H1 (cell line): ENCODE data around the gene RAD52. TPM values are rescaled to one million over a fixed set of nuclear protein-coding genes. Genes with fewer than 3 reads are reported as not detected.

Source experiments
- CTCF ChIA-PET: fragments of 300-600 bp; sonication (Branson Sonifier 250); formaldehyde crosslinking; loops from one replicate; lab custom pipeline; 2021; ENCODE audit not compliant: partially characterized antibody; lab: Charles Lee
- POLR2A ChIA-PET: fragments of 300-600 bp; sonication (Branson Sonifier 250); formaldehyde crosslinking; loops from one replicate; lab custom pipeline; 2021; ENCODE audit warnings: inconsistent platforms; ENCODE audit not compliant: partially characterized antibody; lab: Charles Lee
- DNase-seq, 2 experiments: peaks; one replicate each; pipeline versions ENCODE4 v3.0.0 to v3.0.0-alpha.2; 2010 to 2022; ENCODE audit warnings: low spot score in 2 of 2, low read depth in 1 of 2, mixed read lengths in 1 of 2
- FAIRE-seq: peaks from 2 replicates; lab custom pipeline; 2011; peaks lifted over from hg19 to GRCh38; lab: Jason Lieb, UNC
- H2AFZ ChIP-seq: 2 replicates; pipeline ENCODE4 v1.8.1; 2012; ENCODE audit warnings: low read length, inconsistent platforms
- H2AK5ac ChIP-seq: 2 replicates; pipeline ENCODE4 v1.6.1; 2013; ENCODE audit warnings: low read depth, low read length
- H2BK120ac ChIP-seq: replicated peaks from 2 replicates; pipeline ENCODE3; 2013; ENCODE audit warnings: low read depth, low read length, inconsistent platforms
- H2BK12ac ChIP-seq: 2 replicates; pipeline ENCODE4 v1.6.1; 2013; ENCODE audit warnings: low read depth, low read length
- H2BK15ac ChIP-seq: 2 replicates; pipeline ENCODE4 v1.6.1; 2013; ENCODE audit warnings: low read length
- H2BK20ac ChIP-seq: 2 replicates; pipeline ENCODE4 v1.6.1; 2013; ENCODE audit warnings: low read length
- H2BK5ac ChIP-seq: 2 replicates; pipeline ENCODE4 v1.6.1; 2013; ENCODE audit warnings: low read depth, low read length
- H3K14ac ChIP-seq: 2 replicates; pipeline ENCODE4 v1.6.1; 2013; ENCODE audit warnings: inconsistent platforms; ENCODE audit not compliant: insufficient read length
- H3K18ac ChIP-seq: 2 replicates; pipeline ENCODE4 v1.6.1; 2013; ENCODE audit warnings: low read length; ENCODE audit errors: extremely low read depth
- H3K23ac ChIP-seq: 2 replicates; pipeline ENCODE4 v1.6.1; 2013; ENCODE audit warnings: inconsistent platforms; ENCODE audit not compliant: insufficient read length
- H3K23me2 ChIP-seq: 2 replicates; pipeline ENCODE4 v1.6.1; 2013; ENCODE audit warnings: low read depth, low read length
- H3K27ac ChIP-seq: 2 replicates; pipeline ENCODE4 v1.6.1; 2011; ENCODE audit warnings: low read depth, low read length, inconsistent platforms
- H3K27me3 ChIP-seq, 4 experiments: replicated peaks in 1 of 4; 1 replicate in 1 of 4; 2 replicates in 3 of 4; pipeline versions ENCODE4 v1.6.1 to v1.8.1; 2011 to 2013; ENCODE audit warnings: low read length in 3 of 4, mild to moderate bottlenecking in 3 of 4, inconsistent platforms in 2 of 4, mixed read lengths in 2 of 4, moderate library complexity in 1 of 4; ENCODE audit not compliant: control insufficient read depth in 3 of 4, insufficient read depth in 3 of 4; ENCODE audit errors: extremely low read depth in 1 of 4
- H3K36me3 ChIP-seq, 4 experiments: 2 replicates each; pipeline versions ENCODE4 v1.6.1 to v1.8.1; 2011 to 2013; ENCODE audit warnings: mild to moderate bottlenecking in 4 of 4, low read length in 3 of 4, moderate library complexity in 2 of 4, control low read depth in 1 of 4, inconsistent platforms in 1 of 4; ENCODE audit not compliant: insufficient read depth in 4 of 4, control insufficient read depth in 2 of 4
- H3K4ac ChIP-seq: replicated peaks from 2 replicates; pipeline ENCODE3; 2013; ENCODE audit warnings: low read length, low read depth, mixed read lengths, inconsistent platforms; ENCODE audit not compliant: insufficient read length
- H3K4me1 ChIP-seq, 4 experiments: replicated peaks in 1 of 4; 1 replicate in 1 of 4; 2 replicates in 3 of 4; pipeline versions ENCODE4 v1.6.1 to v1.8.1; 2011 to 2013; ENCODE audit warnings: low read length in 3 of 4, inconsistent platforms in 2 of 4, mixed read lengths in 1 of 4; ENCODE audit not compliant: insufficient read depth in 4 of 4, control insufficient read depth in 3 of 4
- H3K4me2 ChIP-seq, 2 experiments: 2 replicates each; pipeline versions ENCODE4 v1.6.1 to v1.8.1; 2011 to 2013; ENCODE audit warnings: low read depth in 2 of 2, low read length in 2 of 2, control low read depth in 1 of 2, inconsistent platforms in 1 of 2, mild to moderate bottlenecking in 1 of 2; ENCODE audit not compliant: insufficient read depth in 1 of 2
- H3K4me3 ChIP-seq, 4 experiments: fragments of 200-600, 300-600 bp in 1 of 4; sonication (generic), shearing (Covaris generic), sonication (Bioruptor Twin) in 1 of 4; 2 replicates each; pipeline versions ENCODE4 v1.5.1 to v1.8.1; 2011 to 2016; ENCODE audit warnings: low read length in 4 of 4, low read depth in 3 of 4, control low read depth in 2 of 4, inconsistent platforms in 2 of 4, mild to moderate bottlenecking in 2 of 4, mixed read lengths in 1 of 4, moderate library complexity in 1 of 4; ENCODE audit not compliant: insufficient read depth in 2 of 4; ENCODE audit errors: extremely low read depth in 1 of 4
- H3K56ac ChIP-seq: replicated peaks from 2 replicates; pipeline ENCODE3; 2013; ENCODE audit warnings: low read depth, mild to moderate bottlenecking, mixed read lengths, low read length, inconsistent platforms; ENCODE audit not compliant: insufficient read length
- H3K79me1 ChIP-seq: 2 replicates; pipeline ENCODE4 v1.6.1; 2013; ENCODE audit warnings: low read depth, low read length, control low read depth
- H3K79me2 ChIP-seq, 2 experiments: 2 replicates each; pipeline versions ENCODE4 v1.6.1 to v1.8.1; 2012 to 2013; ENCODE audit warnings: low read length in 2 of 2, mild to moderate bottlenecking in 2 of 2, inconsistent platforms in 1 of 2; ENCODE audit not compliant: insufficient read depth in 2 of 2, control insufficient read depth in 1 of 2
- H3K9ac ChIP-seq, 4 experiments: replicated peaks in 1 of 4; 1 replicate in 1 of 4; 2 replicates in 3 of 4; pipeline versions ENCODE4 v1.6.1 to v1.8.1; 2011 to 2013; ENCODE audit warnings: low read depth in 3 of 4, low read length in 3 of 4, control low read depth in 2 of 4, mild to moderate bottlenecking in 2 of 4, moderate library complexity in 2 of 4, inconsistent platforms in 1 of 4; ENCODE audit errors: extremely low read depth in 1 of 4
- H3K9me3 ChIP-seq, 2 experiments: 2 replicates each; pipeline versions ENCODE4 v1.6.1 to v1.8.1; 2012 to 2013; ENCODE audit warnings: mild to moderate bottlenecking in 2 of 2, moderate library complexity in 2 of 2, control low read depth in 1 of 2, inconsistent platforms in 1 of 2, low read depth in 1 of 2, low read length in 1 of 2, mixed read lengths in 1 of 2; ENCODE audit not compliant: insufficient read depth in 2 of 2
- H4K20me1 ChIP-seq, 2 experiments: replicated peaks in 1 of 2; 2 replicates each; pipeline versions ENCODE3 to v1.8.1; 2011 to 2013; ENCODE audit warnings: inconsistent platforms in 2 of 2, low read length in 2 of 2, mild to moderate bottlenecking in 1 of 2; ENCODE audit not compliant: insufficient read depth in 2 of 2, control insufficient read depth in 1 of 2
- H4K5ac ChIP-seq: 2 replicates; pipeline ENCODE4 v1.6.1; 2013; ENCODE audit warnings: low read length, low read depth, mixed read lengths, inconsistent platforms; ENCODE audit not compliant: insufficient read length
- H4K8ac ChIP-seq: 2 replicates; pipeline ENCODE4 v1.8.0; 2013; ENCODE audit warnings: mild to moderate bottlenecking, moderate library complexity, low read length, inconsistent platforms; ENCODE audit not compliant: insufficient read depth; ENCODE audit errors: extremely low read depth
- H4K91ac ChIP-seq: replicated peaks from 2 replicates; pipeline ENCODE3; 2013; ENCODE audit warnings: low read length, mixed read lengths, inconsistent platforms; ENCODE audit not compliant: insufficient read length
- HDAC2 ChIP-seq, 2 experiments: fragments of 300-600 bp in 1 of 2; sonication (generic) in 1 of 2; IDR thresholded peaks; 2 replicates each; pipeline ENCODE4 v1.6.1; 2011 to 2012; ENCODE audit warnings: low read depth in 2 of 2, low read length in 2 of 2, mild to moderate bottlenecking in 2 of 2, moderate library complexity in 2 of 2, borderline replicate concordance in 1 of 2, inconsistent platforms in 1 of 2
- MAFK ChIP-seq: IDR thresholded peaks from 2 replicates; pipeline ENCODE4 v1.6.1; 2012; ENCODE audit warnings: low read depth, mild to moderate bottlenecking, improper control_type of control experiment, low read length
- POLR2AphosphoS5 ChIP-seq: IDR thresholded peaks from 2 replicates; pipeline ENCODE4 v1.6.1; 2011; ENCODE audit warnings: low read depth, low read length
- WGBS, 2 experiments: shearing (Covaris generic) in 1 of 2; methylation state at CpG; one replicate each; pipeline versions ENCODE4 v1.1.6 to v1.1.7; 2013 to 2015; ENCODE audit warnings: low lambda C conversion rate in 2 of 2, mixed read lengths in 2 of 2, inconsistent platforms in 1 of 2, low coverage in 1 of 2, missing lambda C conversion rate in 1 of 2; ENCODE audit not compliant: insufficient replicate concordance in 2 of 2, insufficient coverage in 1 of 2, insufficient read length in 1 of 2; ENCODE audit errors: extremely low coverage in 1 of 2, missing lambda C conversion rate in 1 of 2; 5-methylcytosine and 5-hydroxymethylcytosine counted together
- polyA plus RNA-seq, 7 experiments: library from polyadenylated mRNA; depleted of rRNA in 3 of 7; stranded (reverse) in 5 of 7; unstranded in 2 of 7; fragments of >200 nt in 5 of 7; fragments of 200-250 nt in 2 of 7; gene quantifications; 1 replicate in 5 of 7; 2 replicates in 1 of 7; 4 replicates in 1 of 7; pipeline versions ENCODE4 v1.2.1 to v1.2.3, GENCODE V29; 2011 to 2013; ENCODE audit warnings: missing spikeins in 2 of 7, mixed read lengths in 2 of 7
- total RNA-seq: library from RNA; stranded (reverse); fragmentation: NEBNext Ultra II Directional; extraction: Animal tissue kit (Norgen Biotek cat#: 25700); gene quantifications from 2 replicates; pipeline ENCODE4 v1.2.1, GENCODE V29; 2021

RAD52 gene
- total and polyA plus RNA-seq, 2 of the 8 experiments (the other 6 are each of a cell fraction or from before 2014, with no cell fraction given), result 12.5 to 14.3 TPM

DNA sequence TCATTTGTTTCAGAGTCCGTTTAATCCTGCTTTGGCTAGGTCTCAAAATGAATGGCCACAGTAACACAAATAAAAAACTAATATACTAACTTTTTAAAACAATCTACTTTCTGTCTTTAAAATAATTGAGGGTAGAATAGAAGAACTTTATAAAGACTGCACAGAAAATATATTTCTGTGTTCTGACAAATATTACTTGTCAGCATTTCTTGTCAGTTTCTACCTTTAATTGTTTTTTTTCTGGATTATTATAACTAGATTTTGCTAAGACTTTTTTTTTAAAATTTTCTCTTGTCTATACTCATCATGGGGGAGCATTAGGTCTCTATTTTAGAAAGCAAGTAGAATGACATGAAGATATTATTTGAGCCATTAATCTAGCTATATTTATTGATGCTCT is 86.2 kb downstream of the RAD52 start:
- Histone ChIP-seq H4K20me1 (peaks cover 0 to 2% of the 10 kb centered on the region in 2 experiments), H3K27ac (no peak overlapping the region), H2BK12ac (no peak overlapping the region), H2BK5ac (no peak overlapping the region), H3K4me2 (no peak overlapping the region), H3K36me3 (peaks cover 3 to 44% (median 19%) of the 10 kb centered on the region in 4 experiments; a peak in 7 of 8 replicates), H3K18ac (no peak overlapping the region), H4K5ac (no peak overlapping the region), H3K9ac (no peak overlapping the region), H3K4me3 (no peak overlapping the region), H3K23me2 (no peaks in the 10 kb centered on the region), H3K14ac (no peak overlapping the region), H2AK5ac (no peak overlapping the region), H3K79me1 (no peaks in the 10 kb centered on the region), H3K56ac (no peak overlapping the region), H3K4me1 (no peaks in the 10 kb centered on the region), H4K91ac (no peak overlapping the region), H2AFZ (no peak overlapping the region), H2BK15ac (no peak overlapping the region), H3K23ac (no peak overlapping the region), H3K9me3 (no peaks in the 10 kb centered on the region), H2BK120ac (no peak overlapping the region), H3K27me3 (no peaks in the 10 kb centered on the region), H3K79me2 (no peaks in the 10 kb centered on the region), H4K8ac (no peak overlapping the region), H2BK20ac (no peak overlapping the region), H3K4ac (no peak overlapping the region)
- DNase-seq (no peak), FAIRE-seq (no peak)
- TF ChIP-seq POLR2AphosphoS5, result no peak
- TF ChIP-seq HDAC2 (IDR thresholded peaks at IDR 0.05; ENCODE audit: borderline replicate concordance in 1 of 2, low read depth in 2 of 2, low read length in 2 of 2), result no peak
- TF ChIP-seq MAFK, result peak; percentile 52; the same call in 1 of the 2 replicates
- 94% methylated on average over 1 of the region's 1 CpG; no CpG with 5 or more reads in 1 of the 2 experiments for WGBS, 2 experiments
- POLR2A ChIA-PET, result no interaction called here
- CTCF ChIA-PET, result no interaction called here
